ENCODE measurements around the gene SCD. TPM values are rescaled to one million over a fixed set of nuclear protein-coding genes. Genes with fewer than 3 reads are reported as not detected.
"Not testable (repeated sequence)": the region's sequence is repeated elsewhere in the genome, so short reads cannot be mapped to it uniquely, and the experiment has no call there.

Gene SCD
- total RNA-seq, 1 donor from 2014 or later, result 104 TPM

GRCh38 chr10:100362570-100363496, 15.8 kb downstream of the SCD start:
- no peak for DNase-seq (ENCODE audit: low read depth in 2 of 2)

GRCh38 chr10:100364175-100364574, 17.1 kb downstream of the SCD start:
- DNase-seq (ENCODE audit: low read depth in 2 of 2), result no peak

DNA sequence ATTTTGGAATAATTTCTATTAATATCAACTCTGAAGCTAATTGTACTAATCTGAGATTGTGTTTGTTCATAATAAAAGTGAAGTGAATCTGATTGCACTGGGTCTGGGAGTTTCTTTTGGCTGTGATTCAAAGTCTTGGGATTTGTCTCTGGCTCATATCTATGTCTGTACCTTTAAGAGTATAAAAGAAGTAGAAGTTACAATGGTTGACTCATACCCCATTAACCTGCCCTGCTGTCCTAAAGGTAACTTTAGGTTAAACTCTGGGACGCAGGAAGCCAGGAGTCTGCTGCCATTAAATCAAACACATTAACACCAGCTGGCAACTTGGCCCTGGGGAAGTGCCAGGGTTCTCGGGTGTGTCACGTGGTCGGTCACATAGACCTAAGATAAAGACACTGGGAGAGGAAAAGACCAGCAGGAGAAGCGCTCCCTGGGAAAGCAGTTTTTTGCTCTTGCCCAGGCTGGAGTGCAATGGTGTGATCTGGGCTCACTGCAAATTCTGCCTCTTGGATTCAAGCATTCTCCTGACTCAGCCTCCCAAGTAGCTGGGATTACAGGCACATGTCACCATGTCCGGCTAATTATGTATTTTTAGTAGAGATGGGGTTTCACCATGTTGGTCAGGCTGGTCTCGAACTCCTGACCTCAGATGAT, 17.8 kb downstream of the SCD start:
- DNase-seq (ENCODE audit: low read depth in 2 of 2), result peak in 1 of 2 donors; percentile 91

GRCh38 chr10:100368721-100369120, 21.7 kb downstream of the SCD start:
- no peak for DNase-seq (ENCODE audit: low read depth in 2 of 2)

- peak in 1 of 2 donors; percentile 80 for DNase-seq (ENCODE audit: low read depth in 2 of 2)
These were observed 23.9 kb downstream of the SCD start for GRCh38 chr10:100370714-100371481.

GRCh38 chr10:100371482-100372027, 24.5 kb downstream of the SCD start:
- no peak for DNase-seq (ENCODE audit: low read depth in 2 of 2)

DNA sequence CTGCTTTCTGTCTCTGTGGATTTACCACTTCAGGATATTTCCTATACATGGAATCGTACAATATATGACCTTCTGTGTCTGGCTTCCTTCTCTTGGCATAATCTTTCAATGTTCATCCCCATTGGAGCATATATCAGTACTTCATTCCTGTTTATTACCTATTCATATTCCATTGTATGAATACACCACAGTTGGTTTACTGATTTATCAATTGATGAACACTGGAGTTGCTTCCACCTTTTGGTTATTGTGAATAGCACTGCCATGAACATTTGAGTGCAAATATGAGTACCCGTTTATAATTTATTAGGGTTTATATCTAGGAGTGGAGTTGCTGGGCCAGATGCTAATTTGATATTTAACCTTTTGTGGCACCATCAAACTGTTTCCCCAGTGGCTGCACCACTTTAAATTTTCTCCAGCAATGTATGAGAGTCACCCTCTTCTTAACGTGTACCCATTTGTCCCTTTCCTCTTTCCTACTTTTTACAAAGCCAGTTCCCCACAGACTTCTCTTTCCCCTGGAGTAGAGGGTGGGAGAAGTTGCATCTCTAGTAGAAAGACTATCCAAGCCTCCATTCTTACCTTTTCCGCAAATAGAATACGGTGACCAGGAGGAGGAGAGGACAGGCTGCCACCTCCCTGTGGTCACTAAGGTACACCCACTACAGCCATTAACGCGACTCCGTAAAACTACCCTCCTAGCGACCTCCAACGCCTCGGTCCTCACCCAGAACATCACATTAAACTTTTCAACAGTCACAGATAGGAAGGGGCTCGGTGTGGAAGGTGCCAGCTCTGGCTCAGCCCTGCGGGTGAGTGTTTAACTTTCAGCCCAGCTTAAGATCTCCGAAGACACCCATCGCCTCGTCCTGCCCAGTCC, 25.6 kb downstream of the SCD start:
- no peak for DNase-seq (ENCODE audit: low read depth in 2 of 2)

DNA sequence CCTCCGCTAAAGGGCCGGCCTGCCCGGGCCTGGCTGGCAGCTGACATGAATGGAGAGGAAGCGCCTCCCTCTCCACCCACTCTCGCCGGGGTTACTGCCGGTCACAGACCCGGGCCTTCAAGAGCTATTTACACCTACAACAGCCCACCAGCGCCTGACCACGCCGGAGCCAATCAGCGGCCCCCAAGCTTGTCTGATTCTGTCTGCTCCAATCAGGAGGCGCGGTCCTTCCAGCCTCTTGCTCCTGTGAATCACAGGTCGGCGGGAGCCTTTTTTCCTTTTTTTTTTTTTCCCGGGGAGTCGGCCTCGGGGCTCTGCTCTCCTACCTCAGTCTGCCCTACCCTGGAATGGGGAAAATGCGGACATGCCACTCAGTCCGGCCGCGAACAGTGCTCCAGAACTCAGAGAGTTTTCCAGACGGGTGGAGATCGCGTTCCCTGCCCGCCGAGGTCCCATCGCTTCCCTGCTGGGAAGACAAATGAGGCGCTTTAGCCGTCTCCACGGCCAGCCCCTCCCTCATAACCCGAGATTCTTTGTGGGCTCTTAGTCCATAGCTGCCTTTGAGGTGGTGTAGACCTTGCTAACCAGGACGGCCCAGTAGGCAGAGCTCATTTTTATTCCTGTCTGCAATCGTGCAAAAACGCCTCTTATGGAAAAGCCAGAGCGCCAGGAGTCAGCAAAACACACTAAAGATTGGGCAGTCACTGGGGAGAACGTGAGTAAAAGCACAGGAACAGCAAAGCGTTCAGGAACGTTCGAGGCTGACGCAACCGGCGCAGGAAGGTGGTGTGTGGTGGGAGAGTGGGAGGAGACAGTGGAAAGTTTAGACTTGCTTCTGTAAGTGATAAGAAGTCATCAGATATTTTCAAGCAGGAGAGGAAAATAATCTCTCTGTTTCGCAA, 26.5 kb downstream of the SCD start:
- peak; percentile 97 to 100 for DNase-seq (ENCODE audit: low read depth in 2 of 2)

DNA sequence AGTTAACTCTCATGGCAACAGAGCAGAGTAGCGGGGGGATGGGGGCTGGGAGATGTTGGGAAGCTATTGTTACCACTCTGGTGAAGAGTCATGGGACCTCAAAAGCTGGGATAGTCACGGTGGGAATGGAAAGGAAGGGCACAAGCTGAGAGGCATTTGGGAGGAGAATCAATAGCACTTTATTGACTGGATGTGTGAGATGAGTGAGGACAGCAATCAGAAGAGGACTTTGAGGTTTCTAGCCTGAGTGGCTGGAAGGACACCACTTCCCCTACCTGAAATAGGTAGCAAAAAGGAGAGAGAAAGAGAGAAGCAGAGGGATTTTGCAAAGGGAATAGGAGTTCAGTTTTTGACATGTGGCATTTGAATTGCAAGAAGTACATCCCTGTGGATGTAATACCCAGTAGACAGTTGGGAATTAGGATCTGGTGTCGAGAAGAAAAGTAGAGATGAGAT, 27.2 kb downstream of the SCD start:
- no peak for DNase-seq (ENCODE audit: low read depth in 2 of 2)

- not testable (repeated sequence) for DNase-seq (ENCODE audit: low read depth in 2 of 2)
These were observed 27.8 kb downstream of the SCD start for GRCh38 chr10:100374677-100375353.

GRCh38 chr10:100376656-100377055, 29.6 kb downstream of the SCD start:
- not testable (repeated sequence) for DNase-seq (ENCODE audit: low read depth in 2 of 2)

- no peak for DNase-seq (ENCODE audit: low read depth in 2 of 2)
These were observed 30.8 kb downstream of the SCD start for GRCh38 chr10:100377830-100378229.

DNA sequence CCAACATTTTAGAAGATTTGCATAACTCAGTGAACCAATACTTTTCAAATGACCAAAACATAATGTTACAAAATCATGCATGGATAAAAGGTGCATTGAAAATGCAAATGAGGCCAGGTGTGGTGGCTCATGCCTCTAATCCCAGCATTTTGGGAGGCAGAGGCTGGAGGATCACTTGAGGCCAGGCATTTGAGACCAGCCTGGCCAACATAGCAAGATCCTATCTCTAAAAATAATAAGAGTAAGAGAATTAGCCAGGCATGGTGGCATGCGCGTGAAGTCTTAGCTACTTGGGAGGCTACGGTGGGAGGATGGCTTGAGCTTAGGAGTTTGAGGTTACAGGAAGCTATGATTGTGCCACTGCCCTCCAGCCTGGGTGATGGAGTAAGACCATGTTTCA, 33.4 kb downstream of the SCD start:
- DNase-seq (ENCODE audit: low read depth in 2 of 2), result no peak

DNA sequence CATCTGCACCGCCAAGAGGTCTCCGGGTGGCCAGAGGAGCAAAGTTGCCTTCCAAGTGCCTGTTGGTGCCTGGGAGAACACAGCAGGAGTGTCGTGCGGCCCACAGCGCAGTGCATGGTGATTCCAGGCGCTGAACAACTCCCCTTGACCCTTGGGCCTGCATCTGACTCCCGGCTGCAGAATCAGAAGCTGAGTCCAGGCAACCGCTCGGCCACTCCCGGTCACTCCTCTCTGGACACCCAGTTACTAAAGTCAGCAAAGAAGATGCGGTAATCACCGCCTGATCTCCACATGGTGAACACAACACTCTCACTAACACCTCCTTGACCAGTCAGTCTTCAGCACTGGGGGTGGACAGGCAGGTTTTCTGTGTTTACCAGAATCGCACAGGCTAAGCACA, 35.5 kb downstream of the SCD start:
- DNase-seq (ENCODE audit: low read depth in 2 of 2), result no peak

DNA sequence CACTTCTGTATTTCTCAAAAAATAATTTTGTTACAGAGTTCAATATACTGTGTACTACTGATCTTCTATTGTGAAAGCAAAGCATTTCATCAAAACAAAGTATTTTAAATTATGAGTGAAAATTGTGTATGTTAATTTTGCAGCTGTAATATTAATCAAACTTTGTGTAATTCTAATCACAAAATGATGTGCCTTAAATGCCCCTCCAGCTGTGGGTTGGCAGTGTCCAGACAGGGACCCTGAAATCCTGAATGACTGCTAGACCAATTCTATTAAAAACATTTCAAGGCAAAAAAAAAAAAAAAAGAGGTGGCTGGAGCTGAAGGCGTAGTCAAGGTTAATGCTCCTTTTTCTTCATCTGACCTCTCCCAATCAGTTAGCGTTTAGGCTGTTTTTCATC, 36.2 kb downstream of the SCD start:
- DNase-seq (ENCODE audit: low read depth in 2 of 2), result no peak

DNA sequence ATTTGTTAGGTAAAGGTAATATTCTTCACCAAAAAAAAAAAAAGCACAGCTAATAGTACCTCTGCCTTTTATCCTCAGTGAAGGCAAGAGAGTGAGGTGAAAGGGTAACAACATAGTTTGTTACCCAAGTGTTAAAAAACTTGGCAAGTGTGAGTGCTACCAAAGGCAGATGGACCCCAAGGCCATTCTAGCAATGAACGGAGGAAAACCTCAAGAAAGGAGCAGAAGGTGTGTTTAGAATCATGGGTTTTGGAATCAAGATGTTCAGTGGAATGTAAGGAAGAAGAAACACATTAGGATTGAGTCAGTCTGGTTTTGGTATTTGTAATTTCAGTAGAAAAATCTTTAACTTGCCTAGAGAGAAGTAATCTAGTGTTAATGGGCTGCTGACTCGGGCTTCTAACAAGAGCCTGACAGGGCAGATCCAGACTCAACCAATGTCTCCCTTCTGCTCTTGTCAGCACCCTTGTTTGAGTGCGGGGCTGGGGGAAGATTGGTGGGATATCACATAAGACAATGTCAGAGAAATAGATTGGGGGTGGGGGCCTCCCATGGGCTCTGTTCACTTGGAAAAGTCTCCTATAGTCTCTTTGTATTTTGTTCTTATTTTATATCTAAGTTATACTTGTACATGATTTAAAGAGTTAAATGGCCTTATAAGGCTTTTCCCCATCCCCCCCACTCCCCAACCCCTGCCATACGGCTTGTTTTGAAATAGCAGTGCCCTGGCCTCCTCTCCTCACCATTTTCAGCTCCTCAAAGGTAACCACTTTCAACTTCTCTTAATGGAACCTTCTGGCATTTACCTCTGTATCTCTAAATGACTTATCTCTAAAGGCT, 44.4 kb downstream of the SCD start:
- DNase-seq (ENCODE audit: low read depth in 2 of 2), result no peak

DNA sequence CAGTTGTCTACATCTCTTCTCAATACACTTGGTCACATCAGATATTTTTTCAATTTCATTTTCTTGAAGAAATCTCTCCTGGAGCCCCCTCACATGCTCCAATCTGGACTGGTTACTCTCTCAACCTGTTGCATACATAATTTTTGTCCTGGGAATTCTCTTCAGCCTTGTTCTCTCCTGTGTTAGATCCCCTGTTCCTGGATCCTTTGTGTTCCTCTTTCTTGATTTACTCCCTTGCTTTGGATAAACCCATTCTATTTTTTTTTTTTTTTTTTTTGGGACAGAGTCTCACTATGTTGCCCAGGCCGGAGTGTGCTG, 45.6 kb downstream of the SCD start:
- no peak for DNase-seq (ENCODE audit: low read depth in 2 of 2)

- no peak for DNase-seq (ENCODE audit: low read depth in 2 of 2)
These were observed 48.6 kb downstream of the SCD start for GRCh38 chr10:100395626-100396025.
